MM.1S (cell line): ENCODE results near the gene GLIS2.

Experiments used
- CTCF ChIP-seq: fragments of 300-600 bp; sonication (generic); IDR thresholded peaks from 2 replicates; pipeline ENCODE4 v1.5.1; 2016; ENCODE audit warnings: antibody characterized with exemption, low read length, mixed read lengths
- EZH2 ChIP-seq: fragments of 300-600 bp; sonication (generic); optimal IDR thresholded peaks from 2 replicates; pipeline ENCODE3; 2017; ENCODE audit warnings: low read depth, mild to moderate bottlenecking, antibody characterized with exemption, low read length, mixed read lengths
- EZH2phosphoT487 ChIP-seq: fragments of 300-600 bp; sonication (generic); IDR thresholded peaks from 2 replicates; pipeline ENCODE4 v1.6.1; 2018; ENCODE audit warnings: antibody characterized with exemption, low read length

GRCh38 chr16:4285167-4285566 lies 30.7 kb upstream of the GLIS2 start:
- TF ChIP-seq CTCF (no peak), EZH2 (no peak), EZH2phosphoT487 (no peak)
